ENCODE data around the gene C5orf15.
"Not testable (repeated sequence)": the region's sequence is repeated elsewhere in the genome, so short reads cannot be mapped to it uniquely, and the experiment has no call there.

The C5orf15 gene

DNA sequence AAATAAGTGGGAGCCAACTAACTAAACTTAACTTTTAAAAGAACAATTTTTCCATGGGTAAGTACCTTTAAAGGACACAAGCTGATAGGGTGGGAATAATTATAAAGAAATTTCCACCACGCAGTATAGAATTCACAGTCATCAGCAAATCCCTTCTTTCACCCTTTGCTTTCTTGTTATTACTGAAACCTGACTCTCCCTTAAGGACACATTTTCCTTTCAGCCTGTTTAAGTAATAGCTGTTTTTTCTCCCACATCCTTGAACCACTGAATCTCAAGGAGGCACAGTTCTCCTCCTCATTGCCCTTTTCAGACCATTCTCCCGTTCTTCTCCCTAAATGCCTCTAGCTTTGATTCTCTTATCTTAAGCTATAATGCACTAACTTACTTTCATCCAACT is 6.3 kb downstream of the C5orf15 start:
- DNase-seq, result no peak

DNA sequence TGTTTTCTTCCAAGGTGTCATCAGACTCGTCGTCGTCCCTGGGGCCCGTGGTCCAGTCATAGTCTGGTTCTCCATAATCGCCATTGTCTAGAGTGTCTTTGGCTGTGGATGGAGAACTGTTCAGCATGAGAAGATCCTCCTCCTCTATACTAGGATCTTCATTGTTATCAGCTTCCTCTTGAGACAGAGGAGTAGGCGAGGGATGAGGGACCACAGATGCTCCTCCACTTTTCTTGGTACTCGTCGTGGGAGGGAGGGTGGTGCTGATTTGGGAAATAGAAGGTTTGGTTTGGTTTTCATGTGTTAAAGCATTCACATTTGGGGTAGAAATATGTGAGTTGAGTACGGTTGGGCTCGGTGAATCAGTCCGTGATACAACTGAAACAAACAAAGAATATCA is 8.8 kb downstream of the C5orf15 start:
- DNase-seq, result no peak

DNA sequence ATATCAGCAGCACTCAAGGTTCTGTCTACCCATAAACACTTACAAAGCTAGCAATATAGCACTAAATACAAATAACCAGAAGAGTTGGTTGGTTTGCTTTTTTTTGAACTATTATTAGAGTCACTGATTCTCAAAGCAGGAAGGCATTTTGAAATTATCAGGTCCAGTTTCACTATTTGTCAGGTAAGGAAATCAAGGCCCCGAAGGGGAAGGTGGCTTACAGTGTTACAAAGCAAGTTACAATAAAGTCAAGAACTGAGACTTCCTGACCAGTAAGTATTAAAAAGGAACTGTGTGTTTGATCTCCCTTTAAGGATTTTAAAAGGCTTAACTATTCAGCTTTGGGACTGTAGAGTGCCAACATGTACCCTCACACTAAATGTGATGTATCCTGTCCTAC is 10.8 kb downstream of the C5orf15 start:
- no peak for DNase-seq

DNA sequence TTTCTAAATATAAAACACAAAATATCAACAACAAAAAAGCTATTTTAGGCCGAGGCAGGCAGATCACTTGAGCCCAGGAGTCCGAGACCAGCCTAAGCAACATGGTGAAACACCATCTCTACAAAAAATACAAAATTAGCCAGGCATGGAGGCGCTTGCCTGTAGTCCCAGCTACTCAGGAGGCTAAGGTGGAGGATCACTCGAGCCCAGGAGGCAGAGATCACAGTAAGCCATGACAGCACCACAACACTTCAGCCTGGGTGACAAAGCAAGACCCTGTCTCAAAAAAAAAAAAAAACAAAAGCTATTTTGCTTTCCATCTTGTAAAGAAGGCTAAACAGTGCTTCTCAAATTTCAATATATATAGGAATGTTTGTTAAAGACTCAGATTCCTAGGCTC is 11.3 kb downstream of the C5orf15 start:
- DNase-seq, result no peak

DNA sequence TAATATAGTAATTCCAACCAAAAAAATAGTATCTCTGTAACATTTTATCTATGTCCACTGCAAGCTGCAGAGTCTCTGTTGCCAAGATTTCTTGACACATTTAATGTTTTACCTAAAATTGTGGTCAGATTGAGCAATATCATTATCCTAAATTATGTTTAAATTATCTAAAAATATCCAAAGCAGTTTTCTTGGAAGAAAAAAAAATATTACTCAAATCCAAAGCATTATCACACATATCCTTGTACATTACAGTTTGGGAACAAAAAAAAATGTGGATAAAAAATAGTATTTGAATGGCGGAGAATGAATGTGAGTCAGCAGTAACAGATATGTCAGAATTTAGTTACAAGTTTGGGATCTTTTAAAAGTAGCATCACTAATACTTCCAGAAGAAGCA is 12.2 kb downstream of the C5orf15 start:
- not testable (repeated sequence) for DNase-seq

DNA sequence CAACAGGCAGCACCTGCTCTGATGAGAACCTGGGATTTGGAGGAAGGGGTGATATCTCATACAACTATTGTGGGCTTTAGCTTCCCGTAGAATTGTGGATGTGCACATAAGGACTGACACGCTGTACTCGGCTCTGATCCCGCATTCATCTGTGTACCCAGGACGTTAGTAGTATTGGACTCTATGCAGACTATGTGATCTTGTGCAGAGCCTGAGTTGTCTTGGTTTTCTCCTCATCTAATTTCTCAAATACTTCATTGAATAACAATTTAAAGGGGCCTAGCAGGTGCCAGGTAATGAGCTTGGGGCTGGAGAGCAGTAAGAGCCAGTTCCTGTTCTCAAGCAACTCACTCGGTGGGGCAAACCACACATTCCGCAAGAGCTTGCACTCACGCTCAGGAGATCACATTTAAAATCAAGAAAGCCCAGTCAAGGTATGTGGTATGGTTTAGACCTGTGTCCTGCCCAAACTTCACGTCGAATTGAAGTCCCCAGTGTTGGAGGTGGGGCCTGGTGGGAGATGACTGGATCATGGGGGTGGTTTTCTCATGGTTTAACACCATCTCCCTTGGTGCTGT is 14.8 kb downstream of the C5orf15 start:
- no peak for DNase-seq

DNA sequence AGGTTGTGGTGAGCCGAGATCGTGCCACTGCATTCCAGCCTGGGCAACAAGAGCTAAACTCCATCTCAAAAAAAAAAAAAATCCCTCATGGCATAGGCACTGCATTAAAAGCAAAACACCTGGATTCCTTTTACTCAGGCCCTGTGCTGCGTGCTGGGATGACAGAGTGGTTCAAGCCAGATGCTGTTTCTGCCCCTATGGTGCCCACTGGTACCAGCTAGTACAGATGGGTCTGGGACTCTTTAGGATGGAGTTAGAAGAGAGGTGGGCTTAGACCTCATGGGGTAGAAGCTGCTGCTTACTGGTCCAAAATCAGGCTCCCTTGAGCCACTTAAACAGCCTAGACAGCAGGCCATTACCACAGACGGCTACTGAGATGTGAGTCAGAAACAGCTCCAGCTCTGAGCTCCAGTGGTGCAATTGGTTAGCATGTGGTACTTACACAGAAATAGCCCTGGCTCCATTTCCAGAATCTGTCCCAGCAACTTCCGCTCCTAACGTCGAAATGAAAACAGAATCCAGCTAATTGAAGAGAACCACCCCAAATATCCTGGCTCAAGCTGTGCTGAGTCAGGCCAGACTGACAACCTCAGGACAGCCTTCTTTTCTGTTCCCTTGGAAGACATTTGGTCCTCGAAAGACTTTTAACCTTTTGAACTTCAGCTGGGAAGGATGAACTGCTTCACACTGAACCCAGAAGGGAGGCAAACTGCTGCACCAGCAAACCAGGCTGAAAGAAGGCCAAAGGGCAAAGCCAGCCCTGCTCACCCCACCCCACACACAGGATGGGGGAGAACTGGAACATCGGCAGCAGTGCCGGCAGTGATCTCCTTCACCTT is 15.5 kb downstream of the C5orf15 start:
- DNase-seq, result no peak

DNA sequence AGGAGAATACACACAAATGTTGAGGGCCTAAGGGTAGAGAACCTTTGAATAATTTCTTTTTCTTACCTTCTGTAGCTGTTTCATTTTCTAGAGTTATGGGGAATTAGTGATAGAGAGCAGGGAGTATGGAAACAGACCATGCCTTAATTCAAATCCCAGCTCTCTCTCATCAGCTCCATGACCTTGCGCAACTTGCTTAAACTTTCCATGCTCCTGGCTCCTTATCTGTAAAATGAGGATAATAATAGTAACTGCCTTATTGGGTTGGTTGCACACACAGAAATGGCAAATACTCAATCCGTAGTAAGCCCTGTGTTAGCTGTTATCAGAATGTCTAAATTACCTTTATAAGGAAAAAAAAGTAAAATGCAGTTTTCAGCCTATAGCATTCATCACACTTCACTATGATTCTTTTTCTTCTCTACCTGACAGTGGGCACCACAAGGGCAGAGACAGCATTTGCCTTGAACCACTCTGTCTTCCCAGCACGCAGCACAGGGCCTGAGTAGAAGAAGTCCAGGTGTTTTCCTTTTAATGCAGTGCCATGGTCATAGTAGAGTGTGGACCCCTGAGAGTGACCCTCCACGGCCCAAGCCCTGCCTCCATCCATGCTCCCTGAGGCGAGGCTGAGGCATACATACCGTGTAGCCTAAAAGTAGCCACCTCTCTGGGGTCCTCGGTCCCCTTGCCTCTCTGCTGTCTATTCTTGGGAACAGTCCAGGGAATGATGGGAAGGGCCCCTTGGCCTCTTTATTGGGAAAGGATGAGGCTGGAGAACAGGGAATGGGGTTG is 17.4 kb downstream of the C5orf15 start:
- no peak for DNase-seq

DNA sequence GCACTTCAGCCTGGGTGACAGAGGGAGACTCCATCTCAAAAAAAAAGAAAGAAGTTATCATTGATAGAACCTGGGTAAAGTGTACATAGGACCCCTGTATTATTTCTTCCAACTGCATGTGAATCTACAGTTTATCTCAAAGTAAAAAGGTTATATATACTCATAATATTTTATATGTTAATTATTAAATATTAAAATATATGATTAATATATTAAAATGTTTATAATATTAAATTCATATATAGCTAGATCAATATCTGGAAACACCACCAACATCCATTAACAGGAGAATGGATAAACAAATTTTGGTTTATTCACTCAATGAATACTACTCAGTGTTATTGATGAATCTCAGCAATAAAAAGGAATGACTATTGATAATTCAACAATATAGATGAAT is 19.7 kb downstream of the C5orf15 start:
- no peak for DNase-seq

DNA sequence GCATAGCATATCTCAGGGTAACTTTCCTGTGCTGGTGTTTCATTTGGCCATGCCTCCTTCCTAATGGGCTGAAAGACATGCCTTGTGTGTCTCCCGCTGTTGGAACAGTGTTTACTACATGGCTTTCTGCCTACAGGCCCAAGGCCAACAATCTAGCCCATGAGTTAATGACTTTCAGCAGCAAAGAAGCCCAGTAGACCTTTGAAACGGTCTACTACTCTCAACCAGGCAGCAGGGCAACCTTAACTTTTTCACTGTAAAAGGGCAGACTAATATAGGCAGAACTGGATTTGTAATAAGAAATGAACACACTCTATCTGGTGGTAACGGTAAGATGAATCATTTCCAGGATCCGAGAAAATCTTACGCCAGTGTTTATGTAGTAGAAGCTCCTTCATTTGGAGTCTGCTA is 21.0 kb downstream of the C5orf15 start:
- no peak for DNase-seq

DNA sequence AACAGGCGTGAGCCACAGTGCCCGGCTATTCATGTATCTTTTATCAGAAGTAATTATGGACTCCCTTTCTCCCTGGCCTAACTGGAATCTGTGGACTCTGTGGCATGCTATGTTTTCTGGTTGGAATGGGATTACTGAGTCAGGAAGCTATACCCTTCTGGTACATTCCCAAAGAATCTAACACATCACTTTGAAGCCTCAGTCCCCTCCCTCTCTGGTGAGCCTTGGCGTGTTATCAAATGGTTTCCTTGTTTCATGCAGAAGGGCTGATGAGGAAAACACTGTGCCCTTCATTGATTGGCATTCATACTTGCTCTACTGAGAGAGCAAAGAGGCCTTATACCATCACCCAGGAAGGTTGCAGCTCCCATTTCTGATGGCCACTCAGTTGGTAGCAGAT is 22.9 kb downstream of the C5orf15 start:
- no peak for DNase-seq

DNA sequence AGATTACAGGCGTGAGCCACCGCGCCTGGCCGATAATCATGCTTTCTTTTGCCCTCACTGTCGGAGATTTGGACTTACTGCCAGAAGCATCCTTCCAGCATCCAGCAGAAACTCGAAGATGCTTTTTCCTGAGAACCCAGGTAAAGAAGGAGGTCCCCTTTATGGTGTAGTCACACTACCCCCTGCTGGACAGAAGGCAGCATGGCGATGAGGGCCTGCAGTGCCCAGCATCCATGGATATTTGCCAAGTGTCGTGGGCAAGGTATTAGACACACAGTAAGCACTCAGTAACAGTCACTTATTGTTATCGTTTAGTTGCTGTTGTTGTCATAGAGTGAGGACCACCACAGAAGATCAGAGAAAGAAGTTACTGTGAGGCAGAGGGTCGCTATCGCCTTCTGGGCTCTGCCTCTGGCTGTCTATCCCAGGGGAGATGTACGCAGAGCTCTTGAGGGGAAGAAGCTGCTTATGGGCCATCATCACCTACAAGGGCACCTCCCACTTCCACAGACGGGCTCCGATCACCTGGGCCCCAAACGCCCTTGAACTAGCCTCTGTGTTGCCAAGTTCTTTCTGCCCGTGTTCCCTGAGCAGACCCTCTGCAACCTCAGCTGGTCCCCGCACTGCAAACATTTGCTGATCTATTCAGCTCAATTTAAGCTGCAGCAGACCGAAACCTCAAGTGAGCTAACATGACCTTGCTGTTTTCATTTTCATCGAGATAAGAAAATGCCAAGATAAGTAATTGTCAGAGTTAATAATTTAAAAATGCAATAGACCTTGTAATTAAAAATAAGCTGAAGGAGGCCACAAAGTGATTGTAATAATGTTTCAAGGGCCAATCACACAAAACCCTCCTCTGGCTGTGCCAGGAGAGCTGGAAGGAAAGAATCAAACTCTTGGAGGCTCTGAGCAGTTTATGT is 23.9 kb downstream of the C5orf15 start:
- DNase-seq, result peak; percentile 8 to 68

DNA sequence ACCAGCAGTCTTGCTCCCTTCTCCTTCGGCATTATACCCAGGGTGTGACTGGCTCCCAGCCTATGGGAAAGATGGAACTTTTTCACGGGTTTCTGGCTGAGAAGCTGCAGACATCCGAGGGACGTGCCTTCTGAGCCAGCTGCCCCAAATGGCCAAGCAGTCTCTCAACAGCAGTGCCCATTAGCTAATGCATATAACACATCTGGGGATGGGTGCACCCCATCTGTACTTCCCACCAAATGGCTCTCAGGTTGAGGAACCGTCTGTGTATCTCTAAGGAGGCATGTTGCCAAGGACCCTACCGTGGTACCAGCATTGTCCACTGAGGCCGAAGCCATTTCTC is 25.0 kb downstream of the C5orf15 start:
- no peak for DNase-seq

DNA sequence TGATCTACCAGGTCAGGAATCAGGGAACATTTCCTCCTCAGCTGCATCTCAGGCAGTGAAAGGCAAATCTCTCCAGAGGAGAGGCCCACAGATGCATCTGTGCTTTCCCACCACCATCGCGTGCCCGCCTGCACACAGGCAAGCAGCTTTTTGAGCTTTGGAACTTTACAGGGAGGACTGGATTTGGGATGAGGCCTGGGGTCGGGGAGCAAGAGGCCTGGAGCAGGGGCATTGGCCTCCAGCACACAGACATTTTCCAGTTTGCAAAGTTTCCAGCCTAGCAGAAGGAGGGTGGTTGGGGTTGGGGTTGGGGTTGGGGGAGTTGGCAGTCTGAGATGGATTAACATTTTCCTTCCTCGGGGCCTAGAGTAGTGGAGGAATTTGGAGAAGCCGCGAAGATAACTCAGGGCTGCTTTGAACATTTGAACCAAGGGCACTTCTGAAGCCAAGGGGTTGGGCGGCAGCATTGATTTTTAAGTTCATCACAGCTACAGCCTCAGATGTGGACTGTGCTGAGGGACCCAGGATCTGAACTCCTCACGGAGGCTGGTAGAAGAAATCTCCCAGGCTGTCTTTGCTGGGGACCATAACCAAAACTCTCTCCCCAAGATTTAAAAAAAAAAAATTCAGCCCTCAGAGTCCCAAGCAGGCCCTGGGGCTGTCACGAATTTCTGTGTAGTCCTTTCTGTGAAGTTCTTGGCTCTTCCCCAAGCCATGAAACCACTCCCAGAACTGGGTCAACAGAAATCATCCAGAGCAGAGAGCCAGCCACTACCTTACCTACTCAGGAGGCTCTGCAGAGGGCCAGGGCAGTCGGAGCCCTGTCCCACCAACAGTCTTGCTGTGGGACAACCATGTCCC is 25.6 kb downstream of the C5orf15 start:
- DNase-seq, result no peak

DNA sequence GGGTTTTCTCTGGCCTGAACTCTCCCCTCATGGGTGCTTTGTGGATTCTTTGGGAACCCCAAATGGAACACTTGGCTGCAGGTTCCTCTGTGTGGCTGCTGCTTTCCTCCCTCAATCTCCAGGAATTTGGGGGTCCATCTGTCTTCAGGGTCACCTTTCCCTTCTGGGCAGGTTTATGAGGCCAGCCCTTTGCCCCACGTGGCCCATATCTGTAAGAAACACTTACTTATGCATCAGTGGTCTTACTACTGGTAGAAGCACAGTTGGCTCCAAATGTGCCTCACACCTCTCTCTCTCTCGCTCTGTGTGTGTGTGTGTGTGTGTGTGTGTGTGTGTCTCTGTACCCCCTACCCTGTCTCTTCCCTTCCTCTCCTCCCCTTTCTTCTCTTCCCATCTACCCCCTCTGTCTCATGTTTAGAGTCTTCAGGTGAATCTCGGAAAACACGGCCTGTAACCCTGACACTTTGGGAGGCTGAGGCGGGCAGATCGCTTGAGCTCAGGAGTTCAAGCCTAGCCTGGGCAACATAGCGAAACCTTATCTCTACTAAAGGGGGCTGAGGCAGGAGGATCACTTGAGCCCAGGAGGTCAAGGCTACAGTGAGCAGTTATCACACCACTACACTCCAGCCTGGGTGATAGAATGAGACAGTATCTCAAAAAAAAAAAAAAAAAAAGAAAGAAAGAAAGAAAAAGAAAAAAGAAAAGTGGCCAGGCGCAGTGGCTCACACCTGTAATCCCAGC is 26.8 kb downstream of the C5orf15 start:
- DNase-seq, result no peak

DNA sequence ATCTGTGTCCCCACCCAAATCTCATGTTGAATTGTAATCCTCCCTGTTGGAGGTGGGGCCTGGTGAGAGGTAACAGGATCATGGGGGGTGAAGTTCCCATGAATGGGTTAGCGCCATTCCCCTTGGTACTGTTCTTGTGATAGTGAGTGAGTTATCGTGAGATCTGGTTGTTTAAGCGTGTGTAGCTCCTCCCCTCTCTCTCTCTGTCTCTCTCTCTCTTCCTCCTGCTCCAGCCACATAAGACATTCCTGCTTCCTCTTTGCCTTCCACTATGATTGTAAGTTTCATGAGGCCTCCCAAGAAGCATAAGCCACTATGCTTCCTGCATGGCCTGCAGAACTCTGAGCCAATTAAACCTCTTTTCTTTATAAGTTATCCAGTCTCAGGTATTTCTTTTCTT is 28.8 kb downstream of the C5orf15 start:
- no peak for DNase-seq

DNA sequence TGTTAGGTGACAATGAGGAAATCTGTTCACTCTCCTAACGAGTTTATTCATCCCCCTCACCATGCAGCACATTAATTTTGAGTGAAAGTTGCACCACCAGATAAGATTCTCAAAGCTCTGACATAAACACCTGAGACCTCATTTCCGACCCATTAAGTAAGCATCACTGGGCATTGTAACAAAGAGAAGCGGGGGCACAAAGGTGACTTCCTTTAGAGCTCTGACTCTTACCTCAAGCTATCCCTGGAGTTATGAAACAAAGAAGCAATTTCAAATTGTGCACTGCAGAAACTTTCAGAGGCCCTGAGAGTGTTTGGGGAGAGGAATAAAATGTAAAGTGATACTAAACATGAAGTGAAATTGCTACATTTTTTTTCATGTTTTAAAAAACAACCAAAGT is 29.5 kb downstream of the C5orf15 start:
- DNase-seq, result no peak

DNA sequence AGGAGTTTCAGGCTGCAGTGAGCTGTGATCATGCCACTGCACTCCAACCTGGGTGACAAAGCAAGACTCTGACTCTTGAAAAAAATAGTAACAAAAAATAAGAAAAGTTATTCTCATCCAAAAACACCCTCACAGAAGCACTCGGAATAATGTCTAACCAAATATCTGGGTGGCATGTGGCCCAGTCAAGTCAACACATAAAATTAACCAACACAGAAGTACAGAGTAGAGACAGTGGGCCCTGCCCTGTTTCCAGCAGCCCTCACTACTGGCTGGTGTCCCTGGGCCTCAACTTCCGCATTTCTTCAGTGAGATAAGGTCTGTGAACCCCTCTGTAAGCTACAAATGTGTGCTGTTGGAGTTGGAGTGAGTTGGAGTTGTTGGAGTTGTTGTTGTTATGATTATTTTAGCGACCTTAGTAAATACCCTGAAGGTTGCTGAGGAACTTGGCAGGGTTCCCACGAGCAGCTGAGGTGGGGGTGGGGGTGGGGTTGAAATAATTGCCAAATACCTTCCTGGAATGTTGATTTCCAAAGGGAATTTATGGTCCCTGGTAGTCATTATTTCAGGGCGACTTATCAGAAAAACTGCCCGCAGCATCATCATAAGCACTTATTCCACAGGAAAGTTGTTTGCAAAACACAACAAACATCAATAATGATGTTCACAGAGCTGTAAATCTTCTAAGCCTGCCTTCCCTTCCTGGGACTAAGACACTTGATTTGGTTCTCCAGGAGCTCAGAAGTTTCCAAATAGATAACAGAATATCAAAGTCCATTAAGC is 30.2 kb downstream of the C5orf15 start:
- no peak for DNase-seq

DNA sequence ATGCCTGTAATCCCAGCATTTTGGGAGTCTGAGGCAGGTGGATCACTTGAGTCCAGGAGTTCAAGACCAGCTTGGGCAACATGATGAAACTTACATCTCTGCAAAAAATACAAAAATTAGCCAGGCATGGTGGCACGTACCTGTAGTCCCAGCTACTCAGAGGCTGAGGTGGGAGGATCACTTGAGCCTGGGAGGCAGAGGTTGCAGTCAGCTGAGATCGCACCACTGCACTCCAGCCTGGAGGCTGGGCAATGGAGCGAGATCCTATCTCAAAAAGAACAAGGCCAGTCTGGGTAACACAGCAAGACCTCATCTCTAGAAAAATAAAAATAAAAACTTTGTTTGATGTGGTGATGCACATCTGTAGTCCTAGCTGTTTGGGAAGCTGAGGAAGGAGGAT is 30.8 kb downstream of the C5orf15 start:
- DNase-seq, result not testable (repeated sequence)

DNA sequence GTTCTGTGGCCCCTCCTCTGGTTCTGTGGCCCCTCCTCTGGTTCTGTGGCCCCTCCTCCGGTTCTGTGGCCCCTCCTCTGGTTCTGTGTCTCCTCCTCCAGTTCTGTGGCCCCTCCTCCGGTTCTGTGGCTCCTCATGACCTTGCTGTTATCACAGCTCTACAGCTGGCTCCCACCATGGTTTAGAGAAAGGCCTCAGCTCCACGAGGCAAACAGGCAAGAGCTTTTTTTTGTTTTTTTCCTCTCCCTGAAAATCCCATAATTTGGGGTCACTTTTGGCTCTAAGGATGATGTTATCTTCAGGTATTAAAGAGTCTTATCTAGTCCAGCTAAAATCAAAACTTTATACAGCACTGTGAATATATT is 31.8 kb downstream of the C5orf15 start:
- no peak for DNase-seq
